Naive B cell (primary cell): Measurements from ENCODE around the gene HOXB2. TPM values are rescaled to one million over a fixed set of nuclear protein-coding genes. Genes with fewer than 3 reads are reported as not detected.

Experiments
- ATAC-seq, 2 donors: fragments of 150-1000 bp; cut with Tn5 transposase; 2 replicates each; pipeline ENCODE4 v1.10.0; 2021; ENCODE audit warnings: low read depth in 2 of 2, mild to moderate bottlenecking in 2 of 2, moderate library complexity in 2 of 2
- DNase-seq: peaks from one replicate; pipeline ENCODE4 v3.0.0; 2022
- H3K27ac Mint-ChIP-seq, 6 donors: one replicate each; pipeline ENCODE4 v1.8.0; 2020 to 2022; ENCODE audit warnings: mild to moderate bottlenecking in 6 of 6, mixed read lengths in 6 of 6, moderate library complexity in 5 of 6, inconsistent platforms in 2 of 6
- H3K27me3 Mint-ChIP-seq, 3 donors: one replicate each; pipeline ENCODE4 v1.8.0; 2021 to 2022; ENCODE audit warnings: mixed read lengths in 3 of 3, mild to moderate bottlenecking in 1 of 3
- H3K36me3 Mint-ChIP-seq, 2 donors: one replicate each; pipeline ENCODE4 v1.8.0; 2020 to 2022; ENCODE audit warnings: mixed read lengths in 2 of 2, inconsistent platforms in 1 of 2, mild to moderate bottlenecking in 1 of 2
- H3K4me1 Mint-ChIP-seq, 3 donors: one replicate each; pipeline ENCODE4 v1.8.0; 2020 to 2022; ENCODE audit warnings: mixed read lengths in 3 of 3, inconsistent platforms in 1 of 3, mild to moderate bottlenecking in 1 of 3, moderate library complexity in 1 of 3
- H3K4me3 Mint-ChIP-seq, 8 donors: one replicate each; pipeline ENCODE4 v1.8.0; 2020 to 2022; ENCODE audit warnings: mild to moderate bottlenecking in 8 of 8, mixed read lengths in 8 of 8, moderate library complexity in 8 of 8, inconsistent platforms in 2 of 8
- H3K9me3 Mint-ChIP-seq, 7 donors: one replicate each; pipeline ENCODE4 v1.8.0; 2020 to 2022; ENCODE audit warnings: mixed read lengths in 7 of 7, mild to moderate bottlenecking in 5 of 7, inconsistent platforms in 2 of 7, moderate library complexity in 1 of 7
- polyA plus RNA-seq, 6 donors: library from polyadenylated mRNA; unstranded; fragments of 300-500 nt; fragmentation: Illumina TruSeq; gene quantifications; one replicate each; pipeline ENCODE4 v1.2.3, GENCODE V29; 2021; ENCODE audit warnings: low read depth in 6 of 6

Gene HOXB2
- polyA plus RNA-seq, 6 donors from 2014 or later = 2.3 to 9.3 (median 5.5) TPM

GRCh38 chr17:48587276-48588073 is 42.6 kb upstream of the HOXB2 start:
- H3K4me1 Mint-ChIP-seq = peaks cover 42 to 55% (median 47%) of the 10 kb centered on the region in 3 donors

DNA sequence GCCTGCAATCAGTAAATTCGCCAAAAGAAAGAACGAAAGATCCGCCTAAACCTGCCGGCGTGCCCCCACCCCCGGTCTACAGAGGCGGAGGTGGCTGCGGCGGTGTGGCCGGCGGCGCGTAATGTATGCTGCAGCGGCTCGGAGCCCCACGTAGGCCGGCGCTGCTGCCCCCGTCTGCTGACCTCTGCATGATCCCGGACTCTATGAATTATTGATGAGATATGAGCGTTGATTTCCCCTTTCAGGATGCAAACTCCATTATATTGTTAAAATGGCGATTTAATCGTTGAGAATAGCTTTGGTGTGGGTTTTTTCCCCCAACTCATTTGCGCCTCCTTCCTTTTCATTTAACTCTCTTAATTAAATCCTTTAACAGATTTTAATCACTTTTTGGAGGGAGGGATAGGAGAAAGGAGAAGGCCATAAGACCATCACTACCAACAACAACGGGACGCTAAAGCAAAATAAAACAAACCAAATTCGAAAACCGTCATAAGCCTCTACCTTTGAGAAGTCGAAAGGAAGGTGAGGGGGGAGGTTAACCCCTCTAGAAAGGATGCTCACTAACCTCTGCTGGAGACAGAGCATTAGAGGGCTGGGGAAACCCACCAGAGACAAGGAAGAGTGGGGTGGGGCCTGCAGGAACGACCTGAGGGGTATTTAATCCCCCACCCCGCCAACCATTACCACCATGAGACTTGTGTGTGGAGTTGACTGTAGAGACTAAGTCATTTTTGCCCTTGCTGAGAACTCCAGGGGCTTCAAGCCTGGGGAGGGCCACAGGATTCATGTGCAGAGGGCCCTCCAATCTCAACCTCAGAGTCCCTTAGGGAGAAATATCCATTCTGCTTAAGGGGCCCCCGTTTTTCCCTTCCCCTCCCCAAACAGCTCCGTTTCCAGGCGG is 41.7 kb upstream of the HOXB2 start:
- Mint-ChIP-seq H3K36me3 (no peaks in the 10 kb centered on the region), H3K4me1 (peaks cover 36 to 56% (median 41%) of the 10 kb centered on the region in 3 donors), H3K27me3 (peaks cover 75 to 100% (median 97%) of the 10 kb centered on the region in 3 donors), H3K27ac (peak overlapping the region in 4 of 6 donors; percentile 41 to 93 (median 76)), H3K9me3 (no peaks in the 10 kb centered on the region), H3K4me3 (peak overlapping the region; percentile 70 to 96 (median 89))
- DNase-seq (no peak), ATAC-seq (no peak)

More at GRCh38 chr17:48587276-48588073, 42.6 kb upstream of the HOXB2 start:
- Mint-ChIP-seq H3K27ac (peak overlapping the region in 5 of 6 donors; percentile 11 to 79 (median 30)), H3K36me3 (no peaks in the 10 kb centered on the region), H3K4me3 (peak overlapping the region in 4 of 8 donors; percentile 23 to 70 (median 60)), H3K9me3 (no peaks in the 10 kb centered on the region), H3K27me3 (peaks cover 79 to 100% (median 99%) of the 10 kb centered on the region in 3 donors)
- ATAC-seq (no peak), DNase-seq (no peak)

GRCh38 chr17:48584223-48584741 is 39.4 kb upstream of the HOXB2 start:
- Mint-ChIP-seq H3K27ac (no peak overlapping the region), H3K27me3 (peaks cover 75 to 100% (median 97%) of the 10 kb centered on the region in 3 donors), H3K4me1 (peaks cover 41 to 60% (median 42%) of the 10 kb centered on the region in 3 donors), H3K4me3 (peak overlapping the region in 4 of 8 donors; percentile 9 to 91 (median 56)), H3K9me3 (peaks cover 0 to 2% (median 0%) of the 10 kb centered on the region in 7 donors), H3K36me3 (no peaks in the 10 kb centered on the region)
- DNase-seq (no peak), ATAC-seq (no peak)

GRCh38 chr17:48583708-48584222 is 38.9 kb upstream of the HOXB2 start:
- Mint-ChIP-seq H3K4me3 (peak overlapping the region in 3 of 8 donors; percentile 75 to 91 (median 88)), H3K4me1 (peaks cover 45 to 64% (median 47%) of the 10 kb centered on the region in 3 donors), H3K36me3 (peaks cover 0 to 2% of the 10 kb centered on the region in 2 donors), H3K27me3 (peaks cover 76 to 100% (median 97%) of the 10 kb centered on the region in 3 donors), H3K27ac (peak overlapping the region in 1 of 6 donors; percentile 45), H3K9me3 (peaks cover 0 to 4% (median 0%) of the 10 kb centered on the region in 7 donors)
- DNase-seq = no peak
- ATAC-seq = no peak

DNA sequence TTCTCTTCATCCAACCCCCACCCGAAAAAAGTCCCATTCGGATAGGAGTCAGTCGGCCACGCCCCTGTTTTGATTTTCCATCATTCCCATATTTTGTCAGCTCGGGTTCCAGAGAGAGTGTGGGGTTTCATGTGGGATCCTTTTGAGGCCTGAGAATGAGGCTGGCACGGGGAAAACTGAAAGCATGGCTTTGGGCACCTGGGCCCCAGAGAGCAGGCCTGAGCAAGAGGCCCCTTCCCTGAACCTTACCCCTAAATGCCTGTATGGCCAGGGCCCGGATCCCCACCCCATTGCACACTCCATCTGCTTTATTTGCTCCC is 37.8 kb upstream of the HOXB2 start:
- Mint-ChIP-seq H3K27ac (peak overlapping the region in 2 of 6 donors; percentile 16 to 81), H3K27me3 (peaks cover 68 to 94% (median 92%) of the 10 kb centered on the region in 3 donors), H3K4me3 (peak overlapping the region; percentile 68 to 91 (median 81)), H3K36me3 (peaks cover 0 to 8% of the 10 kb centered on the region in 2 donors), H3K4me1 (peaks cover 51 to 67% (median 52%) of the 10 kb centered on the region in 3 donors), H3K9me3 (peaks cover 0 to 5% (median 0%) of the 10 kb centered on the region in 7 donors)
- ATAC-seq = no peak
- no peak for DNase-seq

- H3K27ac Mint-ChIP-seq = peak overlapping the region in 3 of 6 donors; percentile 10 to 93 (median 92)
- DNase-seq = no peak
- peaks cover 50 to 87% (median 81%) of the 10 kb centered on the region in 3 donors for H3K27me3 Mint-ChIP-seq
Measured at GRCh38 chr17:48579760-48580554, 35.0 kb upstream of the HOXB2 start.

GRCh38 chr17:48579471-48579759 is 34.5 kb upstream of the HOXB2 start:
- Mint-ChIP-seq H3K36me3 (peaks cover 0 to 8% of the 10 kb centered on the region in 2 donors), H3K27me3 (peaks cover 55 to 87% (median 78%) of the 10 kb centered on the region in 3 donors), H3K4me1 (peaks cover 43 to 60% (median 47%) of the 10 kb centered on the region in 3 donors), H3K9me3 (peaks cover 0 to 5% (median 0%) of the 10 kb centered on the region in 7 donors), H3K27ac (peak overlapping the region in 2 of 6 donors; percentile 31 to 94), H3K4me3 (peak overlapping the region in 6 of 8 donors; percentile 29 to 94 (median 90))
- DNase-seq = no peak
- no peak for ATAC-seq

More at GRCh38 chr17:48579760-48580554, 35.0 kb upstream of the HOXB2 start:
- H3K36me3 Mint-ChIP-seq = peaks cover 0 to 8% of the 10 kb centered on the region in 2 donors
- H3K4me3 Mint-ChIP-seq = peak overlapping the region in 7 of 8 donors; percentile 20 to 94 (median 82)
- H3K4me1 Mint-ChIP-seq = peaks cover 45 to 64% (median 50%) of the 10 kb centered on the region in 3 donors
- ATAC-seq = no peak
- H3K9me3 Mint-ChIP-seq = peaks cover 0 to 5% (median 0%) of the 10 kb centered on the region in 7 donors

- DNase-seq = no peak
Measured at GRCh38 chr17:48578616-48579470, 33.9 kb upstream of the HOXB2 start.

DNA sequence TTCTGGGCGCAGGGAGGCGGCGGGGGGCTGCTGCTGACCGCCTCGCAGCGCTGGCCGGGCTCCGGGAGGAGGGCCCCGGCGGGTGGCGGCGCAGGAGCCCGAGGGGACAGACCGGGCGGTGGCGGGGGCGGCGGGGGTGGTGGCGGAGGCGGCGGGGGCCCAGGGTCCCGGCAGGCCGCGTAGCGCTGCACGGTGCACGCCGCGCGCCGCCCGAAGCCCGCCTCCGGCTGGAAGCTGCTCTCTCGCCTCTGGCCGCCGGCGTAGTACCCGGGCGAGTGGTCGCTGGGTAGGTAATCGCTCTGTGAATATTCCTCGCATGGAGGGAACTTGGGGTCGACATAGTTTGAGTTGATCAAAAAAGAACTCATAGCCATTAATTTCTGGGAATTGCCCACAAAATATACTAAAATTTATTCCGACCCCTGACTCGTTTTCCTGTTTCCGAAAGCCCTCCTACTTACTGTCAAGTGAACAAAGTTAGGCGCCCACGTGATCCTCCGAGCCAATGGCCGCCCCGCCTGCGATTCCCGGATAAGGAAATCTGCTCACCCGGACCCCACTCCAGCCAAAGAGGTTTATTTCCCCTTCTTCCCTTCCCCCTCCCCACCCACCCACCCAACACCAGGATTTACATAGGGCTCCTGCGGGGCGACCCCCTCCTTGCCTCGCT is 33.2 kb upstream of the HOXB2 start, which contains the start of gene HOXB4:
TSS of gene HOXB4 (minus strand) at position 405 of the 670 bp plus-strand sequence. CDS start at position 374, 31 bp downstream.
- Mint-ChIP-seq H3K36me3 (peaks cover 0 to 8% of the 10 kb centered on the region in 2 donors), H3K27me3 (peaks cover 55 to 86% (median 77%) of the 10 kb centered on the region in 3 donors), H3K9me3 (peaks cover 0 to 5% (median 0%) of the 10 kb centered on the region in 7 donors), H3K4me3 (peak within 1 kb of the TSS; percentile 71 to 94 (median 91)), H3K27ac (peak within 1 kb of the TSS; percentile 29 to 94 (median 65)), H3K4me1 (peaks cover 40 to 58% (median 53%) of the 10 kb centered on the region in 3 donors)
- ATAC-seq = peak; percentile 55 to 60
- peak; percentile 61 for DNase-seq

More at GRCh38 chr17:48578616-48579470, 33.9 kb upstream of the HOXB2 start:
- peak overlapping the region in 4 of 6 donors; percentile 54 to 94 (median 78) for H3K27ac Mint-ChIP-seq
- ATAC-seq = peak; percentile 35 to 45
- H3K36me3 Mint-ChIP-seq = peaks cover 0 to 8% of the 10 kb centered on the region in 2 donors
- peaks cover 43 to 60% (median 47%) of the 10 kb centered on the region in 3 donors for H3K4me1 Mint-ChIP-seq
- H3K9me3 Mint-ChIP-seq = peaks cover 0 to 5% (median 0%) of the 10 kb centered on the region in 7 donors
- H3K27me3 Mint-ChIP-seq = peaks cover 54 to 86% (median 78%) of the 10 kb centered on the region in 3 donors
- H3K4me3 Mint-ChIP-seq = peak overlapping the region; percentile 71 to 94 (median 91)

GRCh38 chr17:48577330-48577945 is 32.5 kb upstream of the HOXB2 start:
- Mint-ChIP-seq H3K27me3 (peaks cover 52 to 86% (median 75%) of the 10 kb centered on the region in 3 donors), H3K4me3 (peak overlapping the region; percentile 62 to 91 (median 86)), H3K27ac (peak overlapping the region in 2 of 6 donors; percentile 30 to 68), H3K4me1 (peaks cover 35 to 53% (median 52%) of the 10 kb centered on the region in 3 donors), H3K9me3 (peaks cover 0 to 5% (median 0%) of the 10 kb centered on the region in 7 donors), H3K36me3 (peaks cover 0 to 8% of the 10 kb centered on the region in 2 donors)
- DNase-seq = no peak
- peak in 1 of 2 donors; percentile 7 for ATAC-seq
